ENCODE results near the gene MAGOHB. TPM values are rescaled to one million over a fixed set of nuclear protein-coding genes. Genes with fewer than 3 reads are reported as not detected.

MAGOHB gene
- total RNA-seq, 4 donors from 2014 or later = 10.0 to 14.2 (median 11.3) TPM

- Histone ChIP-seq H3K27ac (replicated peaks in 1 of 4) (no peak overlapping the region), H3K4me3 (no peak overlapping the region), H3K36me3 (no peaks in the 10 kb centered on the region), H3K4me1 (no peaks in the 10 kb centered on the region), H3K9me3 (no peaks in the 10 kb centered on the region), H3K27me3 (no peaks in the 10 kb centered on the region)
- TF ChIP-seq EP300 (IDR thresholded peaks at IDR 0.05) (no peak), POLR2A (IDR thresholded peaks at IDR 0.05; ENCODE audit: low read depth) (no peak), POLR2AphosphoS5 (IDR thresholded peaks at IDR 0.05) (no peak)
- TF ChIP-seq, protein P1, sequence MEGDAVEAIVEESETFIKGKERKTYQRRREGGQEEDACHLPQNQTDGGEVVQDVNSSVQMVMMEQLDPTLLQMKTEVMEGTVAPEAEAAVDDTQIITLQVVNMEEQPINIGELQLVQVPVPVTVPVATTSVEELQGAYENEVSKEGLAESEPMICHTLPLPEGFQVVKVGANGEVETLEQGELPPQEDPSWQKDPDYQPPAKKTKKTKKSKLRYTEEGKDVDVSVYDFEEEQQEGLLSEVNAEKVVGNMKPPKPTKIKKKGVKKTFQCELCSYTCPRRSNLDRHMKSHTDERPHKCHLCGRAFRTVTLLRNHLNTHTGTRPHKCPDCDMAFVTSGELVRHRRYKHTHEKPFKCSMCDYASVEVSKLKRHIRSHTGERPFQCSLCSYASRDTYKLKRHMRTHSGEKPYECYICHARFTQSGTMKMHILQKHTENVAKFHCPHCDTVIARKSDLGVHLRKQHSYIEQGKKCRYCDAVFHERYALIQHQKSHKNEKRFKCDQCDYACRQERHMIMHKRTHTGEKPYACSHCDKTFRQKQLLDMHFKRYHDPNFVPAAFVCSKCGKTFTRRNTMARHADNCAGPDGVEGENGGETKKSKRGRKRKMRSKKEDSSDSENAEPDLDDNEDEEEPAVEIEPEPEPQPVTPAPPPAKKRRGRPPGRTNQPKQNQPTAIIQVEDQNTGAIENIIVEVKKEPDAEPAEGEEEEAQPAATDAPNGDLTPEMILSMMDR (IDR thresholded peaks at IDR 0.05) = no peak
- WGBS = 78% methylated on average over 2 of the region's 2 CpGs
- intact Hi-C loops (cut with DNase I) = no loop called here
- DNase-seq (ENCODE audit: extremely low spot score) = no peak
Measured at GRCh38 chr12:10635306-10635705, 21.9 kb upstream of the MAGOHB start.

- no peaks in the 10 kb centered on the region for H3K36me3 ChIP-seq
Measured at GRCh38 chr12:10634427-10634826, 21.0 kb upstream of the MAGOHB start.

GRCh38 chr12:10633541-10633940, 20.1 kb upstream of the MAGOHB start:
- Histone ChIP-seq H3K4me1 (no peaks in the 10 kb centered on the region), H3K4me3 (no peak overlapping the region), H3K9me3 (no peaks in the 10 kb centered on the region), H3K27me3 (no peaks in the 10 kb centered on the region), H3K27ac (replicated peaks in 1 of 4) (no peak overlapping the region), H3K36me3 (no peaks in the 10 kb centered on the region)
- intact Hi-C loops (cut with DNase I) = no loop called here
- 73% methylated on average over 3 of the region's 3 CpGs for WGBS
- TF ChIP-seq POLR2AphosphoS5 (IDR thresholded peaks at IDR 0.05) (no peak), POLR2A (IDR thresholded peaks at IDR 0.05; ENCODE audit: low read depth) (no peak), EP300 (IDR thresholded peaks at IDR 0.05) (no peak)
- TF ChIP-seq, protein P1 (IDR thresholded peaks at IDR 0.05) = no peak
- DNase-seq (ENCODE audit: extremely low spot score) = no peak

More at GRCh38 chr12:10634427-10634826, 21.0 kb upstream of the MAGOHB start:
- intact Hi-C loops (cut with DNase I) = no loop called here
- 95% methylated on average over 5 of the region's 5 CpGs for WGBS
- DNase-seq (ENCODE audit: extremely low spot score) = no peak
- Histone ChIP-seq H3K4me1 (no peaks in the 10 kb centered on the region), H3K27me3 (no peaks in the 10 kb centered on the region), H3K27ac (replicated peaks in 1 of 4) (no peak overlapping the region), H3K4me3 (no peak overlapping the region), H3K9me3 (no peaks in the 10 kb centered on the region)
- no peak for TF ChIP-seq POLR2AphosphoS5 (IDR thresholded peaks at IDR 0.05)
- TF ChIP-seq, protein P1 (IDR thresholded peaks at IDR 0.05) = no peak
- no peak for TF ChIP-seq POLR2A (IDR thresholded peaks at IDR 0.05; ENCODE audit: low read depth)
- TF ChIP-seq EP300 (IDR thresholded peaks at IDR 0.05) = no peak

DNA sequence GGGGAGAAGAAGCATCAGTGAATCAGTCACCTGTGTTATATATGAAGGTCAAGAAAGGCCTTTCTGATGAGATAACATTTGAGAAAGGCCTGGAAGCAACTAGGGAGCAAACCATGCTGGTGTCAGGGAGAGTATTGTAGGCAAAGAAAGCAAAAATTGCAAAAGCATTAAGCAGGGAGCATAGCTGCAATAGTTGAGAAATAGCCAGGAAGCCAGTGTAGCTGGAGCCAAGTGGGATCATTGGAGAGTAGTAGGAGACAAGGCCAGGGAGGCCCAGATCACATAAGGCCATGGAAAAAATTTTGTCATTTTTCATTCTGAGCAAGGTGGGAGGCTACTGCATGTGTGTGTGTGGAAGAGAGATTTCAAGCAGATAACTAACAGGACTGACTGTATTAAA, 18.8 kb upstream of the MAGOHB start:
- H3K27ac ChIP-seq (replicated peaks in 1 of 4) = no peak overlapping the region
- intact Hi-C loops (cut with DNase I) = no loop called here
- no peaks in the 10 kb centered on the region for H3K9me3 ChIP-seq
- TF ChIP-seq POLR2A (IDR thresholded peaks at IDR 0.05; ENCODE audit: low read depth) (no peak), EP300 (IDR thresholded peaks at IDR 0.05) (no peak), POLR2AphosphoS5 (IDR thresholded peaks at IDR 0.05) (no peak)
- TF ChIP-seq, protein P1 (IDR thresholded peaks at IDR 0.05) = no peak
- H3K4me1 ChIP-seq = no peaks in the 10 kb centered on the region
- H3K27me3 ChIP-seq = no peaks in the 10 kb centered on the region
- H3K36me3 ChIP-seq = no peaks in the 10 kb centered on the region
- H3K4me3 ChIP-seq = no peak overlapping the region
- no peak for DNase-seq (ENCODE audit: extremely low spot score)

GRCh38 chr12:10624605-10625004, 11.2 kb upstream of the MAGOHB start:
- no peak overlapping the region for H3K27ac ChIP-seq (replicated peaks in 1 of 4)
- H3K4me1 ChIP-seq = no peaks in the 10 kb centered on the region
- H3K4me3 ChIP-seq = no peak overlapping the region
- H3K27me3 ChIP-seq = peaks cover 0 to 10% (median 0%) of the 10 kb centered on the region in 4 donors
- no peaks in the 10 kb centered on the region for H3K9me3 ChIP-seq
- TF ChIP-seq POLR2AphosphoS5 (IDR thresholded peaks at IDR 0.05) = no peak
- no peak for TF ChIP-seq POLR2A (IDR thresholded peaks at IDR 0.05; ENCODE audit: low read depth)
- TF ChIP-seq EP300 (IDR thresholded peaks at IDR 0.05) = no peak
- TF ChIP-seq, protein P1 (IDR thresholded peaks at IDR 0.05) = no peak
- no peaks in the 10 kb centered on the region for H3K36me3 ChIP-seq
- no peak for DNase-seq (ENCODE audit: extremely low spot score)
- intact Hi-C loops (cut with DNase I) = no loop called here
- WGBS = 64% methylated on average over 3 of the region's 3 CpGs

All from esophagus muscularis mucosa (tissue), 4 donors.